B cell (primary cell): ENCODE data around the gene RNF224.

Experiments
- EZH2 ChIP-seq: IDR thresholded peaks from 2 replicates; pipeline ENCODE4 v1.6.1; 2012; ENCODE audit warnings: borderline replicate concordance, low read depth, mild to moderate bottlenecking, moderate library complexity, low read length; ENCODE audit not compliant: insufficient read depth, poor library complexity, severe bottlenecking
- TF ChIP-seq, protein P1 (sequence below): fragments of 200-600 bp; IDR thresholded peaks from one replicate; pipeline ENCODE4 v1.8.0; 2022; ENCODE audit warnings: antibody characterized with exemption, mild to moderate bottlenecking

DNA sequence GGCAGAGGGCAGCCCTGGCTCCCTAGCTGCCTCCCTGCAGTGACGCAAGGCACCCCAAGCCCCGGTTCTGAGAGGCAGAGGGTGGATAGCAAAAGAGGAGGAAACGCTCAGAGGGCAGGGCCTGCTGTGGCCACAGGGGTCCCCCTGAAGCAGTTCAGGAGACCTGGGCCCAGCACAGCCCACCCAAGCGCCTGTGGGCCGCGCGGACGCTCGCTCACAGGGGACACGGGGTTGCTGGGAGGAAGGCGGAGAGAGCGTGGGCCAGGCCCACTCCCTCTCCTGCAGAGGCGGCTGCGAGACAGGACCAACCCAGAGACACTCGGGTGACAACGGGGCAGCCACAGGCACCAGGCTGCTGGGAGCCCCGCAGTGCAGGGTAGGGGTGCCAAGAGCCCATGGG is 47.5 kb upstream of the RNF224 start:
- TF ChIP-seq, protein P1, sequence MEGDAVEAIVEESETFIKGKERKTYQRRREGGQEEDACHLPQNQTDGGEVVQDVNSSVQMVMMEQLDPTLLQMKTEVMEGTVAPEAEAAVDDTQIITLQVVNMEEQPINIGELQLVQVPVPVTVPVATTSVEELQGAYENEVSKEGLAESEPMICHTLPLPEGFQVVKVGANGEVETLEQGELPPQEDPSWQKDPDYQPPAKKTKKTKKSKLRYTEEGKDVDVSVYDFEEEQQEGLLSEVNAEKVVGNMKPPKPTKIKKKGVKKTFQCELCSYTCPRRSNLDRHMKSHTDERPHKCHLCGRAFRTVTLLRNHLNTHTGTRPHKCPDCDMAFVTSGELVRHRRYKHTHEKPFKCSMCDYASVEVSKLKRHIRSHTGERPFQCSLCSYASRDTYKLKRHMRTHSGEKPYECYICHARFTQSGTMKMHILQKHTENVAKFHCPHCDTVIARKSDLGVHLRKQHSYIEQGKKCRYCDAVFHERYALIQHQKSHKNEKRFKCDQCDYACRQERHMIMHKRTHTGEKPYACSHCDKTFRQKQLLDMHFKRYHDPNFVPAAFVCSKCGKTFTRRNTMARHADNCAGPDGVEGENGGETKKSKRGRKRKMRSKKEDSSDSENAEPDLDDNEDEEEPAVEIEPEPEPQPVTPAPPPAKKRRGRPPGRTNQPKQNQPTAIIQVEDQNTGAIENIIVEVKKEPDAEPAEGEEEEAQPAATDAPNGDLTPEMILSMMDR, result no peak
- TF ChIP-seq EZH2, result no peak
